Measurements from ENCODE around the gene CEP112. TPM values are rescaled to one million over a fixed set of nuclear protein-coding genes. Genes with fewer than 3 reads are reported as not detected.

The CEP112 gene
- total and polyA plus RNA-seq, 10 of the 15 experiments (the other 5 are each of a cell fraction or from before 2014, with no cell fraction given): 0.11 to 3.8 (median 0.32) TPM; not detected in 1

- TF ChIP-seq KDM1A (IDR thresholded peaks at IDR 0.05; ENCODE audit: borderline replicate concordance): no peak
- TF ChIP-seq MEF2A (IDR thresholded peaks at IDR 0.05; ENCODE audit: insufficient read depth, low read depth, low read length): no peak
- no peak for TF ChIP-seq KAT2A (conservative IDR thresholded peaks at IDR 0.05; ENCODE audit: control insufficient read depth, low read depth, low read length)
These were observed 260.4 kb downstream of the CEP112 start (continued) for GRCh38 chr17:65931246-65932149.

GRCh38 chr17:65930140-65930730 is 261.7 kb downstream of the CEP112 start:
- Histone ChIP-seq H3K27ac (ENCODE audit: control insufficient read depth, insufficient read depth) (no peak overlapping the region), H4K20me1 (ENCODE audit: control insufficient read depth, insufficient read depth) (no peaks in the 10 kb centered on the region), H3K4me2 (ENCODE audit: control insufficient read depth, insufficient read depth) (no peak overlapping the region), H3K4me3 (no peak overlapping the region), H3K9ac (ENCODE audit: control insufficient read depth, insufficient read depth, low read length) (no peak overlapping the region), H3K9me3 (replicated peaks; ENCODE audit: control insufficient read depth, insufficient read depth, low read length) (no peaks in the 10 kb centered on the region; the same call in 2 of the 3 replicates), H3K4me1 (ENCODE audit: control insufficient read depth, insufficient read depth, low read length) (no peaks in the 10 kb centered on the region), H3K36me3 (ENCODE audit: control insufficient read depth in 2 of 2, insufficient read depth in 2 of 2, low read length in 1 of 2) (no peaks in the 10 kb centered on the region), H2AFZ (ENCODE audit: control insufficient read depth, low read depth, low read length) (no peak overlapping the region), H3K27me3 (replicated peaks in 1 of 2; ENCODE audit: control insufficient read depth in 2 of 2, insufficient read depth in 2 of 2, low read length in 1 of 2) (no peaks in the 10 kb centered on the region), H3K79me2 (ENCODE audit: control insufficient read depth, insufficient read depth, low read length) (no peaks in the 10 kb centered on the region)
- SMC1A ChIA-PET (ENCODE audit: uncharacterized antibody, unreplicated experiment): no interaction called here
- no peak for FAIRE-seq
- no TSS peak for BruUV-seq (replicated peaks)
- TF ChIP-seq MTA3 (IDR thresholded peaks at IDR 0.05; ENCODE audit: borderline replicate concordance, low read length) (no peak), PBX3 (IDR thresholded peaks at IDR 0.05; ENCODE audit: insufficient replicate concordance, low read depth, low read length) (no peak), HDAC6 (IDR thresholded peaks at IDR 0.05; ENCODE audit: unreplicated experiment) (no peak), SKIL (IDR thresholded peaks at IDR 0.05; ENCODE audit: low read depth, poor library complexity, severe bottlenecking) (no peak), CEBPB (IDR thresholded peaks at IDR 0.05; ENCODE audit: borderline replicate concordance in 1 of 2, low read depth in 2 of 2, low read length in 2 of 2) (no peak), YY1 (IDR thresholded peaks at IDR 0.05; ENCODE audit: low read depth, low read length) (no peak), SP1 (IDR thresholded peaks at IDR 0.05; ENCODE audit: low read depth, low read length) (no peak), POLR2A (IDR thresholded peaks at IDR 0.05; ENCODE audit: low read depth, low read length) (no peak), IKZF1 (conservative IDR thresholded peaks at IDR 0.05) (no peak), E2F4 (IDR thresholded peaks at IDR 0.05; ENCODE audit: low read depth, low read length) (no peak), NFXL1 (IDR thresholded peaks at IDR 0.05; ENCODE audit: borderline replicate concordance) (no peak), PAX8 (IDR thresholded peaks at IDR 0.05) (no peak), ZNF274 (IDR thresholded peaks at IDR 0.05; ENCODE audit: insufficient read depth, insufficient read length) (no peak), EED (IDR thresholded peaks at IDR 0.05; ENCODE audit: low read depth) (no peak), SIN3A (IDR thresholded peaks at IDR 0.05; ENCODE audit: low read depth, low read length) (no peak), NFYA (IDR thresholded peaks at IDR 0.05; ENCODE audit: borderline replicate concordance, low read depth, low read length) (no peak), NBN (IDR thresholded peaks at IDR 0.05) (no peak)
- 0% methylated on average over 2 of the region's 2 CpGs for WGBS (ENCODE audit: insufficient coverage, insufficient replicate concordance, low lambda C conversion rate, missing lambda C conversion rate)
- DNase-seq (ENCODE audit: low read depth, low spot score): no peak
- ATAC-seq: no peak
- CTCF ChIA-PET: no interaction called here
- intact Hi-C loops (cut with micrococcal nuclease; ENCODE audit: unreplicated experiment) (no loop called here), in situ Hi-C loops (cut with MboI) (no loop called here)
- RAD21 ChIA-PET (ENCODE audit: unreplicated experiment): no interaction called here
- POLR2A ChIA-PET: no interaction called here

Data from GM12878 (cell line).